AG09319 (cell line): Measurements from ENCODE around the gene PRSS35.
"Not testable (repeated sequence)": the region's sequence is repeated elsewhere in the genome, so short reads cannot be mapped to it uniquely, and the experiment has no call there.

ENCODE experiments used
- DNase-seq: peaks from one replicate; pipeline ENCODE4 v3.0.0-alpha.2; 2010; ENCODE audit warnings: low read depth; ENCODE audit errors: extremely low read depth
- CTCF ChIP-seq: IDR thresholded peaks from 2 replicates; pipeline ENCODE4 v1.5.1; 2011; ENCODE audit warnings: low read depth, mild to moderate bottlenecking, inconsistent platforms, low read length, moderate library complexity

The PRSS35 gene

GRCh38 chr6:83556871-83557270, 44.5 kb downstream of the PRSS35 start:
- no peak for DNase-seq
- no peak for TF ChIP-seq CTCF

GRCh38 chr6:83558975-83559374, 46.6 kb downstream of the PRSS35 start:
- TF ChIP-seq CTCF = no peak
- DNase-seq = no peak

DNA sequence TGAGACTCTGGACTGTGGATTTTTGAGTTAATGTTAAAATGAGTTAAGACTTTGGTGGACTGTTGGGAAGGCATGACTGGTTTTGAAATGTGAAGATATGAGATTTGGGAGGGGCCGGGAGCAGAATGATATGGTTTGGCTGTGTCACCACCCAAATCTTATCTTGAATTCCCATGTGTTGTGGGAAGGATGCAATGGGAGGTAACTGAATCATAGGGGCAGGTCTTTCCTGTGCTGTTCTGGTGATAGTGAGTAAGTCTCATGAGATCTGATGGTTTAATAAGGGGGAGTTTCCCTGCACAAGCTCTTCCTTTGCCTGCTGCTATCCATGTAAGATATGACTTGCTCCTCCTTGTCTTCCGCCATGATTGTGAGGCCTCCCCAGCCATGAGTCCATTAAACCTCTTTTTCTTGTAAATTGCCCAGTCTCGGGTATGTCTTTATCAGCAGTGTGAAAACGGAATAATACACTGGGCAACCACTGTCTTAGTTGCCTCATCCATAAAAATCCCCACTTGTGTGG, 59.4 kb downstream of the PRSS35 start:
- not testable (repeated sequence) for DNase-seq

DNA sequence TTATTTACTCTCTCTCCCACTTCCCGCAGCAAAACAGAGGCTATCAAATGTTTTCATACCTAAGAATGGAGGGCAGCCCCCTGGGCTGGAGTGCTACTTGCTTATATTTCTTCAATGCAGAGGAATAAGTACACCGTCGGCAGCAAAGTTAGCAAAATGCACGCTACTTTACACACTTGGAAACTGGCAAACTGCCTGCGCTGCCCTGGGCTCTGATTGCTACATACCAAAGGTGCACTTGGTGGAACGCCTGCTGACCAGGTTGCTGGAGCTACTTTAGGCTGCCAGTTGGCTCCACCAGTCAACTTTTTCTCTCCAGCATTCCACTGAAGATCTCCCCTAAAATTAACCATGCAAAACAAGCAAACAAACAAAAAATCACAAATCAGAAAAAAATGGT, 62.4 kb downstream of the PRSS35 start:
- no peak for DNase-seq
- TF ChIP-seq CTCF = no peak
